HEK293T (cell line): ENCODE results near the gene MTX1.

Source experiments
- BHLHE40 ChIP-seq: fragments of 450-650 bp; IDR thresholded peaks from 2 replicates; pipeline ENCODE4 v1.6.1; 2016; ENCODE audit warnings: mild to moderate bottlenecking, moderate library complexity, borderline replicate concordance
- FOXA1 ChIP-seq: fragments of 450-650 bp; IDR thresholded peaks from 2 replicates; pipeline ENCODE4 v1.6.1; 2016; ENCODE audit warnings: mild to moderate bottlenecking
- FOXK2 ChIP-seq: fragments of 450-650 bp; IDR thresholded peaks from 2 replicates; pipeline ENCODE4 v1.6.1; 2016; ENCODE audit warnings: mild to moderate bottlenecking
- FOXM1 ChIP-seq: fragments of 450-650 bp; IDR thresholded peaks from 2 replicates; pipeline ENCODE4 v1.6.1; 2017; ENCODE audit warnings: mild to moderate bottlenecking, borderline replicate concordance
- NFRKB ChIP-seq: fragments of 450-650 bp; IDR thresholded peaks from 2 replicates; pipeline ENCODE4 v1.6.1; 2016; ENCODE audit warnings: mild to moderate bottlenecking, moderate library complexity
- PKNOX1 ChIP-seq: fragments of 450-650 bp; IDR thresholded peaks from 2 replicates; pipeline ENCODE4 v1.6.1; 2016
- SP1 ChIP-seq: fragments of 450-650 bp; IDR thresholded peaks from 2 replicates; pipeline ENCODE4 v1.6.1; 2017
- TARDBP ChIP-seq: fragments of 450-650 bp; IDR thresholded peaks from 2 replicates; pipeline ENCODE4 v1.6.1; 2016
- ZNF384 ChIP-seq: fragments of 450-650 bp; IDR thresholded peaks from 2 replicates; pipeline ENCODE4 v1.6.1; 2016

- TF ChIP-seq FOXA1 (no peak), FOXM1 (no peak), ZNF384 (no peak), PKNOX1 (no peak), SP1 (no peak), BHLHE40 (no peak), NFRKB (no peak), FOXK2 (no peak), TARDBP (no peak)
Measured at GRCh38 chr1:155179112-155180031, 29.1 kb upstream of the MTX1 start.
